Astrocyte (in vitro differentiated cells and primary cell): Measurements from ENCODE around the gene SAA1. TPM values are rescaled to one million over a fixed set of nuclear protein-coding genes. Genes with fewer than 3 reads are reported as not detected.

ENCODE experiments used
- DNase-seq: peaks from one replicate; pipeline ENCODE4 v3.0.0-alpha.2; 2010; ENCODE audit warnings: low read depth
- FAIRE-seq: peaks from 2 replicates; lab custom pipeline; 2011; peaks lifted over from hg19 to GRCh38; lab: Jason Lieb, UNC
- H2AFZ ChIP-seq: 2 replicates; pipeline ENCODE4 v1.6.0; 2012; ENCODE audit warnings: low read depth, low read length, inconsistent platforms
- H3K27ac ChIP-seq: 2 replicates; pipeline ENCODE4 v1.5.1; 2011; ENCODE audit warnings: low read depth, low read length, inconsistent platforms
- H3K27me3 ChIP-seq: 2 replicates; pipeline ENCODE4 v1.6.0; 2011; ENCODE audit warnings: low read length, inconsistent platforms; ENCODE audit not compliant: insufficient read depth
- H3K36me3 ChIP-seq: 2 replicates; pipeline ENCODE4 v1.5.1; 2011; ENCODE audit warnings: low read length, inconsistent platforms; ENCODE audit not compliant: insufficient read depth
- H3K4me1 ChIP-seq: 2 replicates; pipeline ENCODE4 v1.5.1; 2011; ENCODE audit warnings: low read length, inconsistent platforms; ENCODE audit not compliant: insufficient read depth
- H3K4me2 ChIP-seq: 2 replicates; pipeline ENCODE4 v1.6.0; 2012; ENCODE audit warnings: low read length, inconsistent platforms
- H3K4me3 ChIP-seq: 2 replicates; pipeline ENCODE4 v1.5.1; 2011; ENCODE audit warnings: low read depth, mild to moderate bottlenecking, low read length, inconsistent platforms; ENCODE audit not compliant: insufficient read depth
- H3K79me2 ChIP-seq: 2 replicates; pipeline ENCODE4 v1.6.0; 2012; ENCODE audit warnings: mild to moderate bottlenecking, low read length, inconsistent platforms; ENCODE audit not compliant: insufficient read depth
- H3K9ac ChIP-seq: 2 replicates; pipeline ENCODE4 v1.6.0; 2012; ENCODE audit warnings: mild to moderate bottlenecking, low read length, inconsistent platforms
- H3K9me3 ChIP-seq: 2 replicates; pipeline ENCODE4 v1.5.1; 2012; ENCODE audit warnings: low read depth, mild to moderate bottlenecking, low read length, inconsistent platforms; ENCODE audit not compliant: insufficient read depth
- H4K20me1 ChIP-seq: 2 replicates; pipeline ENCODE4 v1.6.0; 2012; ENCODE audit warnings: low read length, inconsistent platforms; ENCODE audit not compliant: insufficient read depth
- H3K27ac Mint-ChIP-seq: one replicate; pipeline ENCODE4 v1.8.0; 2021; ENCODE audit warnings: mild to moderate bottlenecking, mixed read lengths; ENCODE audit not compliant: unreplicated experiment
- H3K27me3 Mint-ChIP-seq: one replicate; pipeline ENCODE4 v1.8.0; 2021; ENCODE audit warnings: low read depth, mixed read lengths; ENCODE audit not compliant: unreplicated experiment
- H3K36me3 Mint-ChIP-seq: one replicate; pipeline ENCODE4 v1.8.0; 2021; ENCODE audit warnings: low read depth, mixed read lengths; ENCODE audit not compliant: unreplicated experiment
- H3K4me1 Mint-ChIP-seq: one replicate; pipeline ENCODE4 v1.8.0; 2021; ENCODE audit warnings: low read depth, mixed read lengths; ENCODE audit not compliant: unreplicated experiment
- H3K4me3 Mint-ChIP-seq: one replicate; pipeline ENCODE4 v1.8.0; 2021; ENCODE audit warnings: mild to moderate bottlenecking, moderate library complexity, mixed read lengths; ENCODE audit not compliant: unreplicated experiment
- H3K9me3 Mint-ChIP-seq: one replicate; pipeline ENCODE4 v1.8.0; 2021; ENCODE audit warnings: mild to moderate bottlenecking, mixed read lengths; ENCODE audit not compliant: unreplicated experiment
- EZH2 ChIP-seq: IDR thresholded peaks from 2 replicates; pipeline ENCODE4 v1.6.1; 2012; ENCODE audit warnings: mild to moderate bottlenecking, low read length, inconsistent platforms; ENCODE audit not compliant: insufficient read depth
- total RNA-seq: library from RNA; stranded (reverse); gene quantifications from 2 replicates; pipeline ENCODE4 v1.2.1, GENCODE V29; 2021
- TF ChIP-seq, protein P1 (sequence below): IDR thresholded peaks from 2 replicates; pipeline ENCODE4 v1.5.1; 2011; ENCODE audit warnings: low read depth, mild to moderate bottlenecking, inconsistent platforms, low read length, moderate library complexity; ENCODE audit not compliant: insufficient read depth

Gene SAA1
- total RNA-seq, 1 donor from 2014 or later = 0.43 TPM

DNA sequence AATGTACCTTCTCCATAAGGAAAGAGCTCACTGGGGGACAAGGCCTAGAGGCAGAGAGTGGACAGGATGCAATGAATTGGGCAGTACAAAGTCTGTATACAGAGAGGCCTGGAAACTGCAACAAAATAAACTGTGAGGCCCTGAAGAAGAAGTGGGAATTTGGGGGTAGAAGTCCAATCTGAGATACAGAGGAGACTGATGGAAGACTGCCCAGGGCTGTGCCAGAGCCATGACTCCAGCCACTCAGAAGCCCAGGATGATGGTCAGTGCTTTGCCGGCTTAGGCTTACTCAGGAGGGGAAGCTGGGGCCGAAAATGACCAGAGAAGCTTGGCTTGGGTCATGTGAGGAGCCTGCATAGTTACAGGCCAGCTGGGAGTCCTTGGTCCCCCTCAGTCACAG, 35.2 kb upstream of the SAA1 start:
- Histone ChIP-seq H3K4me2 (no peak overlapping the region), H3K27me3 (no peaks in the 10 kb centered on the region), H3K9me3 (no peaks in the 10 kb centered on the region), H3K4me3 (no peak overlapping the region), H4K20me1 (no peaks in the 10 kb centered on the region), H3K36me3 (no peaks in the 10 kb centered on the region), H3K27ac (no peak overlapping the region), H2AFZ (no peak overlapping the region), H3K79me2 (no peaks in the 10 kb centered on the region), H3K4me1 (no peaks in the 10 kb centered on the region), H3K9ac (no peak overlapping the region)
- H3K27me3 Mint-ChIP-seq = peaks cover 12% of the 10 kb centered on the region
- no peak for TF ChIP-seq EZH2
- TF ChIP-seq, protein P1, sequence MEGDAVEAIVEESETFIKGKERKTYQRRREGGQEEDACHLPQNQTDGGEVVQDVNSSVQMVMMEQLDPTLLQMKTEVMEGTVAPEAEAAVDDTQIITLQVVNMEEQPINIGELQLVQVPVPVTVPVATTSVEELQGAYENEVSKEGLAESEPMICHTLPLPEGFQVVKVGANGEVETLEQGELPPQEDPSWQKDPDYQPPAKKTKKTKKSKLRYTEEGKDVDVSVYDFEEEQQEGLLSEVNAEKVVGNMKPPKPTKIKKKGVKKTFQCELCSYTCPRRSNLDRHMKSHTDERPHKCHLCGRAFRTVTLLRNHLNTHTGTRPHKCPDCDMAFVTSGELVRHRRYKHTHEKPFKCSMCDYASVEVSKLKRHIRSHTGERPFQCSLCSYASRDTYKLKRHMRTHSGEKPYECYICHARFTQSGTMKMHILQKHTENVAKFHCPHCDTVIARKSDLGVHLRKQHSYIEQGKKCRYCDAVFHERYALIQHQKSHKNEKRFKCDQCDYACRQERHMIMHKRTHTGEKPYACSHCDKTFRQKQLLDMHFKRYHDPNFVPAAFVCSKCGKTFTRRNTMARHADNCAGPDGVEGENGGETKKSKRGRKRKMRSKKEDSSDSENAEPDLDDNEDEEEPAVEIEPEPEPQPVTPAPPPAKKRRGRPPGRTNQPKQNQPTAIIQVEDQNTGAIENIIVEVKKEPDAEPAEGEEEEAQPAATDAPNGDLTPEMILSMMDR = no peak
- H3K36me3 Mint-ChIP-seq = no peaks in the 10 kb centered on the region
- no peak overlapping the region for H3K4me3 Mint-ChIP-seq
- FAIRE-seq (no peak), DNase-seq (no peak)
- H3K27ac Mint-ChIP-seq = no peak overlapping the region
- H3K9me3 Mint-ChIP-seq = peaks cover 2% of the 10 kb centered on the region
- H3K4me1 Mint-ChIP-seq = no peaks in the 10 kb centered on the region

DNA sequence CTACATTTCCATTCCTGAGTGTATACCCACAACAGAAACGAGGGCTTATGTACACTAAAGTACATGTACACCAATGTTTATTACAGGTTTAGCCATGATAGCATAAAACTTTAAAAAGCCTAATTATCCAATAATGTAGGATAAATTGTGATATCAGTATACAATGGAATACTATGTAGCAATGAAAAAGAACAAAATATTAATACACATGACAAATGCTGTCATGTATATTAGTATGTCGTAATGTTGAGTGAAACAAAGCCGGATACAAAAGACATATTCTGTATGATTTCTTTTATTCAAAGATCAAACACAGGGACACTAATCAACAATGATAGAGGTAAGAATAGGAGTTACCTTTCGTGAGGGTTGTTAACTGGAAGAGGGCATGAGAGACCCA, 32.2 kb upstream of the SAA1 start:
- Mint-ChIP-seq H3K9me3 (peaks cover 2% of the 10 kb centered on the region), H3K27me3 (peaks cover 2% of the 10 kb centered on the region), H3K27ac (no peak overlapping the region), H3K4me3 (no peak overlapping the region), H3K36me3 (no peaks in the 10 kb centered on the region), H3K4me1 (peaks cover 4% of the 10 kb centered on the region)
- H3K4me3 ChIP-seq = no peak overlapping the region
- H3K4me1 ChIP-seq = no peaks in the 10 kb centered on the region
- no peaks in the 10 kb centered on the region for H3K79me2 ChIP-seq
- TF ChIP-seq, protein P1 = no peak
- no peak for TF ChIP-seq EZH2
- H3K9ac ChIP-seq = no peak overlapping the region
- no peaks in the 10 kb centered on the region for H3K27me3 ChIP-seq
- no peak overlapping the region for H2AFZ ChIP-seq
- FAIRE-seq (no peak), DNase-seq (no peak)
- no peaks in the 10 kb centered on the region for H3K9me3 ChIP-seq
- H4K20me1 ChIP-seq = no peaks in the 10 kb centered on the region
- no peak overlapping the region for H3K4me2 ChIP-seq
- no peaks in the 10 kb centered on the region for H3K36me3 ChIP-seq
- no peak overlapping the region for H3K27ac ChIP-seq

DNA sequence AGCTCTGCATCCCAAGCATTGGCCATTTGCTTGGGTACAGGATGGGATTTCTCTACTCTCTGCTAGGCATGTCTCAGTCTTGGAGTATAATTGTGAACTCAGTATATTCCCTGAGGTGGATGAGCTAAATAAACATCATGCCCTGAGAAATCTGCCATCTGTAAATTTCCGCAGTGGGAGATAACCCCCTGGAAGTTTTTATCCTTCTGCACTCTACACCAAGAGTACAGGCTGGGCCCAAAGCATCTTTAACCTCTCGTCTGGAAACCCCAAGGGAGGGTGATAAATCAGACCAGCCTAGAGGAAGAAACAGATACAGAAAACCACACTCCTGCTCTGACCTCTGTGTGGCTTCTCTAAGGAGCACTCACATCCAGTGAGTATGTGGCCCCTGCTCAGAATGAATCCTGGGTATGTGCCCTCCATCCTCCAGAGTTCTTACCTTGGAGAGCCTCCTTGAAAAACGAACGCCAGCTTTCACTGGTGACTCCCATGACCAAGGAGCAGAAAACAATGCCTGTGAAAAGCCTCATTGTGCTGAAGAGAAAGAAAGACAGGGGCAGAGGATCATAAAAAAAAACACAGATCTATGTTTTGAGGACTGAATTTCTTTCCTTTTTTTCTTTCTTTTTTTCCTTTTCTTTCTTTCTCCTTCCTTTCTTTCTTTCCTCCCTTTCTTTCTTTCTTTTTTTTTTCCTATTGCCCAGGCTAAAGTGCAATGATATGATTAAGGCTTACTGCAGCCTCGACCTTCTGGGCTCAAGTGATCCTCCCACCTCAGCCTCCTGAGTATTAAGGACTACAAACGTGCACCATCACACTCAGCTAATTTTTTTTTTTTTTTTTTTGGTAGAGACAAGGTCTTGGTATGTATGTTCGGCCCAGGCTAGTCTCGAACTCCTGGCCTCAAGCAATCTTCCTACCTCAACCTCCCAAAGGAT, 30.4 kb upstream of the SAA1 start:
- Histone ChIP-seq H2AFZ (no peak overlapping the region), H3K27me3 (no peaks in the 10 kb centered on the region), H3K27ac (no peak overlapping the region), H3K9ac (no peak overlapping the region), H3K4me1 (no peaks in the 10 kb centered on the region), H3K36me3 (no peaks in the 10 kb centered on the region), H4K20me1 (no peaks in the 10 kb centered on the region), H3K79me2 (no peaks in the 10 kb centered on the region), H3K9me3 (no peaks in the 10 kb centered on the region), H3K4me2 (no peak overlapping the region), H3K4me3 (no peak overlapping the region)
- Mint-ChIP-seq H3K27me3 (peaks cover 2% of the 10 kb centered on the region), H3K27ac (no peak overlapping the region), H3K9me3 (peaks cover 2% of the 10 kb centered on the region), H3K4me3 (no peak overlapping the region), H3K4me1 (peaks cover 4% of the 10 kb centered on the region), H3K36me3 (no peaks in the 10 kb centered on the region)
- FAIRE-seq (no peak), DNase-seq (no peak)
- TF ChIP-seq, protein P1 = no peak
- no peak for TF ChIP-seq EZH2
